Measurements from ENCODE around the gene CCDC127. TPM values are rescaled to one million over a fixed set of nuclear protein-coding genes. Genes with fewer than 3 reads are reported as not detected.

Gene CCDC127
- total and polyA plus RNA-seq, 2 of the 4 experiments (the other 2 are of a cell fraction): 3.2 to 3.9 TPM

GRCh38 chr5:181160-181559 lies 36.8 kb downstream of the CCDC127 start:
- H3K18ac ChIP-seq (ENCODE audit: low read depth, low read length): no peak overlapping the region
- H2BK120ac ChIP-seq (ENCODE audit: low read depth, low read length): no peak overlapping the region
- no peak overlapping the region for H2AK5ac ChIP-seq (ENCODE audit: low read depth, low read length)
- CTCF ChIA-PET: no interaction called here
- intact Hi-C loops (cut with micrococcal nuclease) (no loop called here), dilution Hi-C loops (cut with HindIII; ENCODE audit: low sequenced_read_pairs, unreplicated experiment) (no loop called here), in situ Hi-C loops (cut with MboI; ENCODE audit: low sequenced_read_pairs) (no loop called here)
- H3K79me1 ChIP-seq (ENCODE audit: low read depth in 1 of 2, low read length in 2 of 2): no peaks in the 10 kb centered on the region
- no peak overlapping the region for H2AFZ ChIP-seq (replicated peaks; ENCODE audit: low read length, poor library complexity)
- no peak overlapping the region for H4K8ac ChIP-seq (ENCODE audit: low read depth in 2 of 2, low read length in 2 of 2)
- ATAC-seq (ENCODE audit: low read depth) (no peak), DNase-seq (no peak)
- 86% methylated on average over 4 of the region's 9 CpGs; no CpG with 5 or more reads in 1 of the 2 experiments for WGBS, 2 experiments (ENCODE audit: extremely low coverage in 2 of 2, insufficient read length in 1 of 2)
- H3K23ac ChIP-seq (ENCODE audit: low read depth, low read length): no peak overlapping the region
- no peak overlapping the region for H3K27ac ChIP-seq (ENCODE audit: insufficient read depth, low read length)
- no peak overlapping the region for H4K91ac ChIP-seq (ENCODE audit: insufficient read depth, low read depth, low read length)
- H4K20me1 ChIP-seq (ENCODE audit: insufficient read depth, low read length): no peaks in the 10 kb centered on the region
- H3K9me1 ChIP-seq (ENCODE audit: insufficient read depth, low read length): 0 out of 2 replicates have a peak, but pooled peaks cover 2% of the 10 kb centered on the region
- H3K4me2 ChIP-seq (ENCODE audit: low read depth, low read length): no peak overlapping the region
- peaks cover 16% of the 10 kb centered on the region for H3K27me3 ChIP-seq (ENCODE audit: control insufficient read depth, insufficient read depth, low read length)
- no peaks in the 10 kb centered on the region for H3K4me1 ChIP-seq (ENCODE audit: control insufficient read depth, insufficient read depth, low read length)
- no peak overlapping the region for H3K9ac ChIP-seq (ENCODE audit: low read depth, low read length)
- H2BK15ac ChIP-seq (ENCODE audit: low read depth, low read length): no peak overlapping the region
- no TSS peak for BruUV-seq (replicated peaks)
- TF ChIP-seq RAD21 (IDR thresholded peaks at IDR 0.05; ENCODE audit: low read length) (no peak), POLR2A (IDR thresholded peaks at IDR 0.05; ENCODE audit: low read depth, low read length) (no peak), MXI1 (IDR thresholded peaks at IDR 0.05; ENCODE audit: borderline replicate concordance, low read depth, low read length) (no peak), RCOR1 (IDR thresholded peaks at IDR 0.05; ENCODE audit: insufficient replicate concordance, low read length) (no peak), MAZ (IDR thresholded peaks at IDR 0.05; ENCODE audit: borderline replicate concordance, low read depth, low read length) (no peak), FOS (IDR thresholded peaks at IDR 0.05; ENCODE audit: low read depth, low read length) (no peak), BHLHE40 (IDR thresholded peaks at IDR 0.05; ENCODE audit: low read depth, low read length) (no peak), ELK1 (IDR thresholded peaks at IDR 0.05; ENCODE audit: borderline replicate concordance, low read depth, low read length) (no peak), MAFK (IDR thresholded peaks at IDR 0.05; ENCODE audit: low read depth, low read length) (no peak), CHD1 (IDR thresholded peaks at IDR 0.05; ENCODE audit: low read depth, low read length) (no peak), SMC3 (IDR thresholded peaks at IDR 0.05; ENCODE audit: low read depth, low read length) (no peak), CTCF (conservative IDR thresholded peaks at IDR 0.05; ENCODE audit: low read depth, low read length) (no peak), RFX5 (IDR thresholded peaks at IDR 0.05; ENCODE audit: low read depth, low read length) (no peak), CEBPB (IDR thresholded peaks at IDR 0.05; ENCODE audit: low read depth, low read length) (no peak), NFE2L2 (IDR thresholded peaks at IDR 0.05; ENCODE audit: low read depth, low read length) (no peak)
- TF ChIP-seq, protein P1, sequence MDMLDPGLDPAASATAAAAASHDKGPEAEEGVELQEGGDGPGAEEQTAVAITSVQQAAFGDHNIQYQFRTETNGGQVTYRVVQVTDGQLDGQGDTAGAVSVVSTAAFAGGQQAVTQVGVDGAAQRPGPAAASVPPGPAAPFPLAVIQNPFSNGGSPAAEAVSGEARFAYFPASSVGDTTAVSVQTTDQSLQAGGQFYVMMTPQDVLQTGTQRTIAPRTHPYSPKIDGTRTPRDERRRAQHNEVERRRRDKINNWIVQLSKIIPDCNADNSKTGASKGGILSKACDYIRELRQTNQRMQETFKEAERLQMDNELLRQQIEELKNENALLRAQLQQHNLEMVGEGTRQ (IDR thresholded peaks at IDR 0.05; ENCODE audit: low read depth, low read length): no peak
- no peak overlapping the region for H2AK9ac ChIP-seq (replicated peaks; ENCODE audit: low read depth, low read length, poor library complexity)
- no peaks in the 10 kb centered on the region for H3K9me3 ChIP-seq (ENCODE audit: control insufficient read depth, insufficient read depth, low read length)
- no peak overlapping the region for H3K14ac ChIP-seq (replicated peaks; ENCODE audit: low read depth, low read length)
- H2BK5ac ChIP-seq (ENCODE audit: low read depth, low read length, poor library complexity, severe bottlenecking): no peak overlapping the region
- no peak overlapping the region for H2BK20ac ChIP-seq (ENCODE audit: low read depth, low read length)
- H3K4ac ChIP-seq (ENCODE audit: low read depth, low read length): no peak overlapping the region
- no peak overlapping the region for H3K56ac ChIP-seq (ENCODE audit: extremely low read depth, insufficient read depth, low read length)
- H3K4me3 ChIP-seq (ENCODE audit: insufficient read depth, low read depth, low read length): no peak overlapping the region
- H4K5ac ChIP-seq (ENCODE audit: low read depth, low read length): no peak overlapping the region
- H3K36me3 ChIP-seq (ENCODE audit: control insufficient read depth, insufficient read depth, low read length): no peaks in the 10 kb centered on the region
- POLR2A ChIA-PET (ENCODE audit: unreplicated experiment): no interaction called here
